NCI-H526 (cell line): ENCODE measurements around the gene LDB3.

Source experiments
- DNase-seq, 2 experiments: peaks; one replicate each; lab custom pipeline; 2025; lab: John Stamatoyannopoulos, UW

Gene LDB3

GRCh38 chr10:86651021-86651471 is 17.3 kb upstream of the LDB3 start:
- DNase-seq: no peak

GRCh38 chr10:86651631-86652331 is 16.5 kb upstream of the LDB3 start:
- no peak for DNase-seq

GRCh38 chr10:86652361-86653202 is 15.7 kb upstream of the LDB3 start:
- DNase-seq: no peak

- DNase-seq: no peak
Measured at GRCh38 chr10:86653379-86653778, 14.9 kb upstream of the LDB3 start.

- no peak for DNase-seq
Measured at GRCh38 chr10:86653987-86654386, 14.3 kb upstream of the LDB3 start.

GRCh38 chr10:86654411-86655172 is 13.7 kb upstream of the LDB3 start, which contains the start of gene OPN4:
TSS of gene OPN4 (plus strand) at chr10:86654547. CDS start at chr10:86654784, 237 bp downstream.
- no peak for DNase-seq

GRCh38 chr10:86655173-86655540 is 13.2 kb upstream of the LDB3 start:
- no peak for DNase-seq

- no peak for DNase-seq
Measured at GRCh38 chr10:86655596-86655995, 12.7 kb upstream of the LDB3 start.

- no peak for DNase-seq
Measured at GRCh38 chr10:86657011-86657395, 11.3 kb upstream of the LDB3 start.

- no peak for DNase-seq
Measured at GRCh38 chr10:86657396-86658011, 10.8 kb upstream of the LDB3 start.

- no peak for DNase-seq
Measured at GRCh38 chr10:86658261-86658741, 10.0 kb upstream of the LDB3 start.

GRCh38 chr10:86658751-86659150 is 9.6 kb upstream of the LDB3 start:
- no peak for DNase-seq

- DNase-seq: no peak
Measured at GRCh38 chr10:86659161-86659691, 9.1 kb upstream of the LDB3 start.

- DNase-seq: no peak
Measured at GRCh38 chr10:86659721-86660453, 8.4 kb upstream of the LDB3 start.

GRCh38 chr10:86661161-86662025 is 6.9 kb upstream of the LDB3 start:
- DNase-seq: no peak

GRCh38 chr10:86662186-86663045 is 5.9 kb upstream of the LDB3 start:
- DNase-seq: no peak

GRCh38 chr10:86663046-86663345 is 5.3 kb upstream of the LDB3 start:
- DNase-seq: no peak

GRCh38 chr10:86663576-86664339 is 4.6 kb upstream of the LDB3 start:
- DNase-seq: no peak
